Adrenal gland (tissue), 5 donors: ENCODE results near the gene MTG2.

ENCODE experiments used
- CTCF ChIP-seq, 6 experiments: fragments of 450-650 bp in 4 of 6; fragments of 200-600 bp in 2 of 6; sonication (generic) in 1 of 6; IDR thresholded peaks; 1 replicate in 5 of 6; 2 replicates in 1 of 6; pipeline versions ENCODE4 v1.5.1 to v1.8.0; 2016 to 2021; ENCODE audit warnings: antibody characterized with exemption in 6 of 6, mild to moderate bottlenecking in 2 of 6, moderate library complexity in 1 of 6
- POLR2A ChIP-seq, 2 donors: fragments of 450-650 bp; IDR thresholded peaks; one replicate each; pipeline ENCODE4 v1.6.1; 2017; ENCODE audit warnings: antibody characterized with exemption in 2 of 2, mild to moderate bottlenecking in 2 of 2, moderate library complexity in 1 of 2
- donor health status: DM: no; HTN: no; CAD: no.

DNA sequence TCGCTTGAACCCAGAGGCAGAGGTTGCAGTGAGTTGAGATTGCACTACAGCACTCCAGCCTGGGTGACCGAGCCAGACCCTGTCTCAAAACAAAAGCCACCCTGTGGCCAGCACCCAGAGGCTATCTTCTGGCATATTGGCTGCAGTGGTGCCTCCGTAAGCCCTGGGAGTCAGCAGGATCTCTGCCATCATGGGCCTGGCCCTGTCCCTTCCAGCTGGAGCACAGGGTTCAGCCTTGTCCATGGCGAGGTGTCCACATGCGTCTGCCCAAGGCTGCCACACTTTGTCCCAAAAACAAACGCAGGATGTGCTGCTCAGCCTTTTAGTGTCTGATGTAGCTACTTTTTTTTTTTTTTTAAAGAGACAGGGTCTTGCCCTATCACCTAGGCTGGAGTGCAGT, 15.4 kb upstream of the MTG2 start:
- no peak for TF ChIP-seq POLR2A (IDR thresholded peaks at IDR 0.05)
- TF ChIP-seq CTCF (IDR thresholded peaks at IDR 0.05), result no peak
